Measurements from ENCODE around the gene ATG3. TPM values are rescaled to one million over a fixed set of nuclear protein-coding genes. Genes with fewer than 3 reads are reported as not detected.

The ATG3 gene
- total RNA-seq, 2 donors from 2014 or later, result 36.3 to 42.1 TPM

GRCh38 chr3:112569265-112569664 lies 7.5 kb upstream of the ATG3 start:
- Mint-ChIP-seq H3K4me3 (no peak overlapping the region), H3K36me3 (ENCODE audit: low read depth) (peaks cover 50% of the 10 kb centered on the region), H3K27ac (no peak overlapping the region), H3K4me1 (peaks cover 6% of the 10 kb centered on the region), H3K27me3 (ENCODE audit: insufficient read depth) (no peaks in the 10 kb centered on the region), H3K9me3 (no peaks in the 10 kb centered on the region)
- 80 to 93% methylated on average over 1 of the region's 1 CpG for WGBS, 2 experiments (ENCODE audit: insufficient coverage in 1 of 2, insufficient read length in 1 of 2)
- no peaks in the 10 kb centered on the region for H3K4me1 ChIP-seq (ENCODE audit: control insufficient read depth, insufficient read depth, low read length)
- no peaks in the 10 kb centered on the region for H3K27me3 ChIP-seq (ENCODE audit: control insufficient read depth, insufficient read depth, low read length, poor library complexity, severe bottlenecking)
- no peak for TF ChIP-seq CTCF (conservative IDR thresholded peaks at IDR 0.05)
- no peak overlapping the region for H3K4me3 ChIP-seq (ENCODE audit: low read length)
- H3K9me3 ChIP-seq (ENCODE audit: control insufficient read depth, low read length), result no peaks in the 10 kb centered on the region
- no peak overlapping the region for H3K9ac ChIP-seq (ENCODE audit: extremely low read depth, low read length, poor library complexity, severe bottlenecking)
- H3K27ac ChIP-seq (ENCODE audit: low read depth, low read length), result no peak overlapping the region
- H3K36me3 ChIP-seq (ENCODE audit: control insufficient read depth, insufficient read depth, low read length), result peaks cover 41% of the 10 kb centered on the region
- DNase-seq, result no peak

- H3K4me1 Mint-ChIP-seq, result peaks cover 11% of the 10 kb centered on the region
- TF ChIP-seq CTCF (conservative IDR thresholded peaks at IDR 0.05), result no peak
- no peak for DNase-seq
- H3K4me3 Mint-ChIP-seq, result no peak overlapping the region
- no peaks in the 10 kb centered on the region for H3K4me1 ChIP-seq (ENCODE audit: control insufficient read depth, insufficient read depth, low read length)
- H3K4me3 ChIP-seq (ENCODE audit: low read length), result no peak overlapping the region
- H3K9ac ChIP-seq (ENCODE audit: extremely low read depth, low read length, poor library complexity, severe bottlenecking), result no peak overlapping the region
- H3K36me3 Mint-ChIP-seq (ENCODE audit: low read depth), result peaks cover 48% of the 10 kb centered on the region
- no peaks in the 10 kb centered on the region for H3K9me3 Mint-ChIP-seq
- no peaks in the 10 kb centered on the region for H3K9me3 ChIP-seq (ENCODE audit: control insufficient read depth, low read length)
- no peak overlapping the region for H3K27ac Mint-ChIP-seq
- peaks cover 36% of the 10 kb centered on the region for H3K36me3 ChIP-seq (ENCODE audit: control insufficient read depth, insufficient read depth, low read length)
- WGBS, 2 experiments (ENCODE audit: insufficient coverage in 1 of 2, insufficient read length in 1 of 2), result 94 to 100% methylated on average over 2 of the region's 2 CpGs
- no peak overlapping the region for H3K27ac ChIP-seq (ENCODE audit: low read depth, low read length)
- no peaks in the 10 kb centered on the region for H3K27me3 ChIP-seq (ENCODE audit: control insufficient read depth, insufficient read depth, low read length, poor library complexity, severe bottlenecking)
- H3K27me3 Mint-ChIP-seq (ENCODE audit: insufficient read depth), result no peaks in the 10 kb centered on the region
Measured at GRCh38 chr3:112568642-112569041, 6.9 kb upstream of the ATG3 start.

GRCh38 chr3:112564940-112565305 lies 3.2 kb upstream of the ATG3 start:
- H3K9ac ChIP-seq (ENCODE audit: extremely low read depth, low read length, poor library complexity, severe bottlenecking), result no peak overlapping the region
- no peak overlapping the region for H3K4me3 ChIP-seq (ENCODE audit: low read length)
- Mint-ChIP-seq H3K4me3 (no peak overlapping the region), H3K27ac (no peak overlapping the region), H3K27me3 (ENCODE audit: insufficient read depth) (no peaks in the 10 kb centered on the region), H3K36me3 (ENCODE audit: low read depth) (peaks cover 19% of the 10 kb centered on the region), H3K4me1 (peaks cover 22% of the 10 kb centered on the region), H3K9me3 (no peaks in the 10 kb centered on the region)
- DNase-seq, result no peak
- no peaks in the 10 kb centered on the region for H3K27me3 ChIP-seq (ENCODE audit: control insufficient read depth, insufficient read depth, low read length, poor library complexity, severe bottlenecking)
- no peaks in the 10 kb centered on the region for H3K4me1 ChIP-seq (ENCODE audit: control insufficient read depth, insufficient read depth, low read length)
- no peak for TF ChIP-seq CTCF (conservative IDR thresholded peaks at IDR 0.05)
- H3K9me3 ChIP-seq (ENCODE audit: control insufficient read depth, low read length), result no peaks in the 10 kb centered on the region
- no peak overlapping the region for H3K27ac ChIP-seq (ENCODE audit: low read depth, low read length)
- H3K36me3 ChIP-seq (ENCODE audit: control insufficient read depth, insufficient read depth, low read length), result peaks cover 9% of the 10 kb centered on the region

Data from endodermal cell (in vitro differentiated cells).